KOPT-K1 (cell line): ENCODE data around the gene HDDC2.
"Not testable (repeated sequence)": the region's sequence is repeated elsewhere in the genome, so short reads cannot be mapped to it uniquely, and the experiment has no call there.

ENCODE experiments used
- H3K27ac ChIP-seq: fragments of 200-600 bp; sonication (generic); 2 replicates; pipeline ENCODE4 v1.5.1; 2016; ENCODE audit warnings: antibody characterized with exemption, mild to moderate bottlenecking, low read depth, low read length; ENCODE audit not compliant: poor library complexity, severe bottlenecking
- H3K36me3 ChIP-seq: fragments of 200-600 bp; sonication (generic); 2 replicates; pipeline ENCODE4 v1.5.1; 2017; ENCODE audit warnings: antibody characterized with exemption, mild to moderate bottlenecking, low read length, moderate library complexity; ENCODE audit not compliant: insufficient read depth
- H3K9me3 ChIP-seq: fragments of 200-600 bp; sonication (generic); 2 replicates; pipeline ENCODE4 v1.5.1; 2017; ENCODE audit warnings: antibody characterized with exemption, low read length, mild to moderate bottlenecking; ENCODE audit not compliant: insufficient read depth, poor library complexity, severe bottlenecking

Gene HDDC2

GRCh38 chr6:125294036-125294435 is 7.7 kb downstream of the HDDC2 start:
- H3K36me3 ChIP-seq = peaks cover 97% of the 10 kb centered on the region
- no peak overlapping the region for H3K27ac ChIP-seq
- no peaks in the 10 kb centered on the region for H3K9me3 ChIP-seq

GRCh38 chr6:125293587-125293986 is 8.2 kb downstream of the HDDC2 start:
- peaks cover 93% of the 10 kb centered on the region for H3K36me3 ChIP-seq
- no peaks in the 10 kb centered on the region for H3K9me3 ChIP-seq
- H3K27ac ChIP-seq = no peak overlapping the region

- Histone ChIP-seq H3K36me3 (peaks cover 79% of the 10 kb centered on the region), H3K27ac (no peak overlapping the region), H3K9me3 (peaks cover 31% of the 10 kb centered on the region)
These were observed 14.0 kb downstream of the HDDC2 start for GRCh38 chr6:125287718-125288117.

GRCh38 chr6:125285936-125286335 is 15.8 kb downstream of the HDDC2 start:
- H3K9me3 ChIP-seq = peaks cover 35% of the 10 kb centered on the region
- H3K27ac ChIP-seq = no peak overlapping the region
- H3K36me3 ChIP-seq = peaks cover 76% of the 10 kb centered on the region

GRCh38 chr6:125285353-125285752 is 16.4 kb downstream of the HDDC2 start:
- H3K27ac ChIP-seq = no peak overlapping the region
- H3K36me3 ChIP-seq = peaks cover 76% of the 10 kb centered on the region
- H3K9me3 ChIP-seq = peaks cover 35% of the 10 kb centered on the region

GRCh38 chr6:125282470-125282869 is 19.3 kb downstream of the HDDC2 start:
- peaks cover 64% of the 10 kb centered on the region for H3K36me3 ChIP-seq
- H3K9me3 ChIP-seq = peaks cover 26% of the 10 kb centered on the region
- H3K27ac ChIP-seq = not testable (repeated sequence)

GRCh38 chr6:125280370-125281035 is 21.3 kb downstream of the HDDC2 start:
- Histone ChIP-seq H3K36me3 (peaks cover 64% of the 10 kb centered on the region), H3K9me3 (peaks cover 15% of the 10 kb centered on the region)
- not testable (repeated sequence) for H3K27ac ChIP-seq

GRCh38 chr6:125279961-125280360 is 21.8 kb downstream of the HDDC2 start:
- Histone ChIP-seq H3K9me3 (peaks cover 10% of the 10 kb centered on the region), H3K27ac (no peak overlapping the region)

GRCh38 chr6:125277838-125278237 is 23.9 kb downstream of the HDDC2 start:
- peaks cover 5% of the 10 kb centered on the region for H3K9me3 ChIP-seq
- H3K27ac ChIP-seq = no peak overlapping the region
- H3K36me3 ChIP-seq = peaks cover 76% of the 10 kb centered on the region

More at GRCh38 chr6:125279961-125280360, 21.8 kb downstream of the HDDC2 start:
- peaks cover 64% of the 10 kb centered on the region for H3K36me3 ChIP-seq

- Histone ChIP-seq H3K36me3 (peaks cover 79% of the 10 kb centered on the region), H3K9me3 (no peaks in the 10 kb centered on the region), H3K27ac (no peak overlapping the region)
These were observed 26.0 kb downstream of the HDDC2 start for GRCh38 chr6:125275779-125276178.

GRCh38 chr6:125274935-125275334 is 26.8 kb downstream of the HDDC2 start:
- H3K36me3 ChIP-seq = peaks cover 71% of the 10 kb centered on the region
- no peak overlapping the region for H3K27ac ChIP-seq

GRCh38 chr6:125273965-125274364 is 27.8 kb downstream of the HDDC2 start:
- Histone ChIP-seq H3K27ac (no peak overlapping the region), H3K9me3 (no peaks in the 10 kb centered on the region), H3K36me3 (peaks cover 67% of the 10 kb centered on the region)

More at GRCh38 chr6:125274935-125275334, 26.8 kb downstream of the HDDC2 start:
- no peaks in the 10 kb centered on the region for H3K9me3 ChIP-seq

- H3K36me3 ChIP-seq = peaks cover 67% of the 10 kb centered on the region
- no peaks in the 10 kb centered on the region for H3K9me3 ChIP-seq
- H3K27ac ChIP-seq = no peak overlapping the region
These were observed 28.5 kb downstream of the HDDC2 start for GRCh38 chr6:125273251-125273650.

GRCh38 chr6:125271486-125272159 is 30.1 kb downstream of the HDDC2 start:
- H3K36me3 ChIP-seq = peaks cover 56% of the 10 kb centered on the region
- no peaks in the 10 kb centered on the region for H3K9me3 ChIP-seq
- H3K27ac ChIP-seq = no peak overlapping the region

GRCh38 chr6:125270380-125270779 is 31.4 kb downstream of the HDDC2 start:
- H3K36me3 ChIP-seq = peaks cover 44% of the 10 kb centered on the region
- H3K27ac ChIP-seq = no peak overlapping the region
- H3K9me3 ChIP-seq = no peaks in the 10 kb centered on the region
